Ovary (tissue), 9 donors: ENCODE data around the gene OGN. TPM values are rescaled to one million over a fixed set of nuclear protein-coding genes. Genes with fewer than 3 reads are reported as not detected.
A peak's percentile ranks its signal among the peaks of the same experiment; 100 is the strongest.

ENCODE experiments used
- DNase-seq, 5 donors: peaks; one replicate each; pipeline ENCODE4 v3.0.0-alpha.2; 2019 to 2020
- H3K27ac ChIP-seq, 2 donors: fragments of 200-600 bp; one replicate each; pipeline versions ENCODE4 v1.5.1 to v1.8.0; 2019 to 2022
- H3K27me3 ChIP-seq: fragments of 200-600 bp; one replicate; pipeline ENCODE4 v1.8.0; 2022
- H3K36me3 ChIP-seq: fragments of 200-600 bp; sonication (generic); one replicate; pipeline ENCODE4 v1.5.1; 2019
- H3K4me1 ChIP-seq: one replicate; pipeline ENCODE4 v1.8.1; 2013; ENCODE audit warnings: mild to moderate bottlenecking, moderate library complexity; ENCODE audit not compliant: insufficient read depth
- H3K4me3 ChIP-seq: fragments of 200-600 bp; sonication (generic); one replicate; pipeline ENCODE4 v1.5.1; 2017
- H3K9me3 ChIP-seq, 2 donors: fragments of 200-600 bp in 1 of 2; sonication (generic) in 1 of 2; one replicate each; pipeline versions ENCODE4 v1.5.1 to v1.8.1; 2013 to 2019; ENCODE audit warnings: mild to moderate bottlenecking in 1 of 2, moderate library complexity in 1 of 2
- CTCF ChIP-seq, 3 donors: fragments of 450-650 bp in 2 of 3; fragments of 200-600 bp in 1 of 3; IDR thresholded peaks; one replicate each; pipeline versions ENCODE4 v1.5.1 to v1.8.0; 2016 to 2022; ENCODE audit warnings: antibody characterized with exemption in 3 of 3, mild to moderate bottlenecking in 1 of 3
- EP300 ChIP-seq: sonication (generic); formaldehyde crosslinking; IDR thresholded peaks from one replicate; pipeline ENCODE4 v1.6.1; 2017; ENCODE audit warnings: antibody characterized with exemption
- POLR2A ChIP-seq: fragments of 450-650 bp; IDR thresholded peaks from one replicate; pipeline ENCODE4 v1.6.1; 2017; ENCODE audit warnings: antibody characterized with exemption, mild to moderate bottlenecking, moderate library complexity
- WGBS, 3 donors: extraction: QIAGEN DNeasy Blood & Tissue Kit in 1 of 3; methylation state at CpG; one replicate each; pipeline versions ENCODE4 v1.1.5 to v1.1.7; 2013 to 2017; 5-methylcytosine and 5-hydroxymethylcytosine counted together
- intact Hi-C, 4 donors: fragments of 100-400 bp; cut with DNase I; formaldehyde crosslinking; loops; one replicate each; pipeline versions ENCODE4 v1.11.0 to v1.15.1; 2022 to 2023
- polyA plus RNA-seq, 2 donors: library from polyadenylated mRNA; stranded (reverse); fragments of 200-250 nt in 1 of 2; fragments of 350-450 nt in 1 of 2; fragmentation: Illumina TruSeq in 1 of 2; extraction: RNeasy Lipid Tissue Mini Kit (QIAGEN cat#74804) in 1 of 2; gene quantifications; one replicate each; pipeline ENCODE4 v1.2.3, GENCODE V29; 2013 to 2014
- total RNA-seq, 7 donors: library from RNA; depleted of rRNA in 2 of 7; stranded (reverse); fragments of >200 nt in 2 of 7; fragmentation: NEBNext Ultra II Directional in 3 of 7; extraction: Animal tissue kit (Norgen Biotek cat#: 25700) in 3 of 7; gene quantifications; one replicate each; pipeline versions ENCODE4 v1.1.0 to v1.2.4, GENCODE V29; 2016 to 2023
- donor health status: DM: no; HTN: no; CAD: no; lungs with moderate emphysema.
- donor health status: DM: no; HTN: no; CAD: no.
- donor health status: Bipolar disorder and iron deficiency.
- donor health status: DM: yes; HTN: yes; CAD: no.
- donor health status: DM: no; HTN: no; CAD: no.
- donor health status: DM: yes; HTN: yes; CAD: no.

OGN gene
- total and polyA plus RNA-seq, 9 donors: 19.3 to 217 (median 63.2) TPM

- WGBS, 3 donors: 88 to 94% (median 89%) methylated on average over 2 of the region's 2 CpGs
- H3K27ac ChIP-seq: no peak overlapping the region
- intact Hi-C loops: no loop called here
Measured at GRCh38 chr9:92408747-92409478, 4.5 kb upstream of the OGN start.

GRCh38 chr9:92407818-92408217 is 3.4 kb upstream of the OGN start:
- Histone ChIP-seq H3K27ac (peak overlapping the region in 1 of 2 donors; percentile 53), H3K4me3 (no peak overlapping the region), H3K4me1 (peaks cover 7% of the 10 kb centered on the region), H3K36me3 (no peaks in the 10 kb centered on the region), H3K9me3 (no peaks in the 10 kb centered on the region), H3K27me3 (no peaks in the 10 kb centered on the region)
- intact Hi-C loops: no loop called here
- no peak for TF ChIP-seq EP300
- no peak for TF ChIP-seq POLR2A
- no peak for TF ChIP-seq CTCF (IDR thresholded peaks at IDR 0.05)
- no peak for DNase-seq
- WGBS, 3 donors: 90 to 98% (median 90%) methylated on average over 2 of the region's 2 CpGs

More at GRCh38 chr9:92408747-92409478, 4.5 kb upstream of the OGN start:
- peaks cover 7% of the 10 kb centered on the region for H3K4me1 ChIP-seq
- H3K4me3 ChIP-seq: no peak overlapping the region
- no peak for DNase-seq
- no peaks in the 10 kb centered on the region for H3K9me3 ChIP-seq
- H3K27me3 ChIP-seq: no peaks in the 10 kb centered on the region
- H3K36me3 ChIP-seq: no peaks in the 10 kb centered on the region
- no peak for TF ChIP-seq CTCF (IDR thresholded peaks at IDR 0.05)
- TF ChIP-seq POLR2A: no peak
- TF ChIP-seq EP300: no peak

- Histone ChIP-seq H3K4me3 (peak overlapping the region; percentile 9), H3K4me1 (peaks cover 8% of the 10 kb centered on the region), H3K27me3 (no peaks in the 10 kb centered on the region), H3K36me3 (no peaks in the 10 kb centered on the region), H3K9me3 (no peaks in the 10 kb centered on the region), H3K27ac (peak overlapping the region in 1 of 2 donors; percentile 53)
- WGBS, 3 donors: 3 to 13% (median 6%) methylated on average over 3 of the region's 3 CpGs
- intact Hi-C loops: no loop called here
- TF ChIP-seq CTCF (IDR thresholded peaks at IDR 0.05): no peak
- no peak for TF ChIP-seq POLR2A
- TF ChIP-seq EP300: no peak
- no peak for DNase-seq
Measured at GRCh38 chr9:92406477-92406876, 2.1 kb upstream of the OGN start.

- intact Hi-C loops: no loop called here
- DNase-seq: no peak
- H3K4me3 ChIP-seq: no peak overlapping the region
- H3K9me3 ChIP-seq: no peaks in the 10 kb centered on the region
- H3K36me3 ChIP-seq: no peaks in the 10 kb centered on the region
- H3K27ac ChIP-seq: peak overlapping the region in 1 of 2 donors; percentile 53
- no peaks in the 10 kb centered on the region for H3K27me3 ChIP-seq
- 21 to 36% (median 28%) methylated on average over 4 of the region's 4 CpGs for WGBS, 3 donors
- H3K4me1 ChIP-seq: peaks cover 5% of the 10 kb centered on the region
- no peak for TF ChIP-seq EP300
Measured at GRCh38 chr9:92405818-92406217, 1.4 kb upstream of the OGN start.
